CD14-positive monocyte (primary cell): ENCODE measurements around the gene CLDN20. TPM values are rescaled to one million over a fixed set of nuclear protein-coding genes. Genes with fewer than 3 reads are reported as not detected.

Source experiments
- DNase-seq, 3 donors: peaks; one replicate each; pipeline ENCODE4 v3.0.0-alpha.2; 2011 to 2022
- H2AFZ ChIP-seq: 2 replicates; pipeline ENCODE4 v1.6.0; 2012; ENCODE audit warnings: mild to moderate bottlenecking, low read depth, low read length, inconsistent platforms; ENCODE audit not compliant: insufficient read depth, poor library complexity, severe bottlenecking
- H3K27ac ChIP-seq, 2 donors: 1 replicate in 1 of 2; 2 replicates in 1 of 2; pipeline ENCODE4 v1.5.1; 2012 to 2013; ENCODE audit warnings: low read length in 2 of 2, control low read depth in 1 of 2, inconsistent platforms in 1 of 2, low read depth in 1 of 2, mild to moderate bottlenecking in 1 of 2
- H3K27me3 ChIP-seq, 2 donors: one replicate each; pipeline versions ENCODE4 v1.6.0 to v1.6.1; 2011 to 2013; ENCODE audit warnings: low read length in 2 of 2; ENCODE audit not compliant: control insufficient read depth in 2 of 2, insufficient read depth in 2 of 2
- H3K36me3 ChIP-seq, 2 donors: replicated peaks in 1 of 2; 1 replicate in 1 of 2; 2 replicates in 1 of 2; pipeline versions ENCODE4 v1.5.1 to v1.6.1; 2012 to 2013; ENCODE audit warnings: low read length in 2 of 2, control low read depth in 1 of 2, inconsistent platforms in 1 of 2, mild to moderate bottlenecking in 1 of 2; ENCODE audit not compliant: insufficient read depth in 2 of 2, control insufficient read depth in 1 of 2
- H3K4me1 ChIP-seq, 2 donors: 1 replicate in 1 of 2; 2 replicates in 1 of 2; pipeline versions ENCODE4 v1.5.1 to v1.6.1; 2012 to 2013; ENCODE audit warnings: low read length in 2 of 2, control low read depth in 1 of 2, inconsistent platforms in 1 of 2, mild to moderate bottlenecking in 1 of 2, moderate library complexity in 1 of 2; ENCODE audit not compliant: insufficient read depth in 2 of 2, control insufficient read depth in 1 of 2
- H3K4me2 ChIP-seq: replicated peaks from 2 replicates; pipeline ENCODE3; 2012; ENCODE audit warnings: low read length, moderate library complexity, mild to moderate bottlenecking; ENCODE audit not compliant: poor library complexity, severe bottlenecking; ENCODE audit errors: extremely low read depth
- H3K4me3 ChIP-seq, 3 experiments: fragments of 200-600 bp in 1 of 3; sonication (generic) in 1 of 3; replicated peaks in 1 of 3; 1 replicate in 2 of 3; 2 replicates in 1 of 3; pipeline ENCODE4 v1.5.1; 2011 to 2013; ENCODE audit warnings: low read length in 3 of 3, mild to moderate bottlenecking in 3 of 3, control low read depth in 2 of 3, low read depth in 2 of 3, inconsistent platforms in 1 of 3, moderate library complexity in 1 of 3
- H3K79me2 ChIP-seq: 2 replicates; pipeline ENCODE4 v1.6.0; 2012; ENCODE audit warnings: mild to moderate bottlenecking, control low read depth, inconsistent platforms, low read length, moderate library complexity; ENCODE audit not compliant: insufficient read depth
- H3K9ac ChIP-seq: 2 replicates; pipeline ENCODE4 v1.6.0; 2017; ENCODE audit warnings: low read length, mild to moderate bottlenecking; ENCODE audit not compliant: insufficient read depth, poor library complexity, severe bottlenecking
- H3K9me3 ChIP-seq, 2 donors: replicated peaks in 1 of 2; 1 replicate in 1 of 2; 2 replicates in 1 of 2; pipeline versions ENCODE4 v1.5.1 to v1.6.1; 2012 to 2013; ENCODE audit warnings: low read length in 2 of 2, control low read depth in 1 of 2; ENCODE audit not compliant: control insufficient read depth in 1 of 2, insufficient read depth in 1 of 2
- H4K20me1 ChIP-seq: 2 replicates; pipeline ENCODE4 v1.6.0; 2012; ENCODE audit warnings: mild to moderate bottlenecking, low read length, control low read depth, moderate library complexity; ENCODE audit not compliant: insufficient read depth
- H3K27ac Mint-ChIP-seq, 7 donors: one replicate each; pipeline ENCODE4 v1.8.0; 2020; ENCODE audit warnings: mild to moderate bottlenecking in 7 of 7, mixed read lengths in 7 of 7, moderate library complexity in 6 of 7, inconsistent platforms in 2 of 7
- H3K27me3 Mint-ChIP-seq, 3 donors: one replicate each; pipeline ENCODE4 v1.8.0; 2021 to 2022; ENCODE audit warnings: low read depth in 3 of 3, mild to moderate bottlenecking in 3 of 3, mixed read lengths in 3 of 3, moderate library complexity in 3 of 3, inconsistent platforms in 1 of 3
- H3K36me3 Mint-ChIP-seq, 2 donors: one replicate each; pipeline ENCODE4 v1.8.0; 2020; ENCODE audit warnings: mixed read lengths in 2 of 2, inconsistent platforms in 1 of 2, mild to moderate bottlenecking in 1 of 2
- H3K4me1 Mint-ChIP-seq: one replicate; pipeline ENCODE4 v1.8.0; 2020; ENCODE audit warnings: mild to moderate bottlenecking, mixed read lengths
- H3K4me3 Mint-ChIP-seq, 2 donors: one replicate each; pipeline ENCODE4 v1.8.0; 2020; ENCODE audit warnings: mild to moderate bottlenecking in 2 of 2, mixed read lengths in 2 of 2, moderate library complexity in 1 of 2
- H3K9me3 Mint-ChIP-seq, 7 donors: one replicate each; pipeline ENCODE4 v1.8.0; 2020 to 2022; ENCODE audit warnings: mixed read lengths in 7 of 7, mild to moderate bottlenecking in 6 of 7, moderate library complexity in 6 of 7, inconsistent platforms in 2 of 7
- WGBS: methylation state at CpG from one replicate; pipeline ENCODE4 v1.1.5; 2013; ENCODE audit warnings: missing lambda C conversion rate; ENCODE audit not compliant: insufficient coverage; 5-methylcytosine and 5-hydroxymethylcytosine counted together
- intact Hi-C, 2 donors: fragments of 100-400 bp; cut with micrococcal nuclease; formaldehyde crosslinking; loops; one replicate each; pipeline versions ENCODE4 v1.15.0 to v1.15.1; 2023
- polyA plus RNA-seq, 3 donors: library from polyadenylated mRNA; depleted of rRNA in 1 of 3; unstranded in 2 of 3; stranded (reverse) in 1 of 3; fragments of 300-500 nt in 2 of 3; fragments of >200 nt in 1 of 3; fragmentation: Illumina TruSeq in 2 of 3; gene quantifications; 1 replicate in 2 of 3; 2 replicates in 1 of 3; pipeline ENCODE4 v1.2.3, GENCODE V29; 2012 to 2021
- TF ChIP-seq, protein P1 (sequence below): fragments of 200-600 bp; IDR thresholded peaks from one replicate; pipeline ENCODE4 v1.8.0; 2022; ENCODE audit warnings: antibody characterized with exemption, mild to moderate bottlenecking

The CLDN20 gene
- polyA plus RNA-seq, 3 donors = not detected

DNA sequence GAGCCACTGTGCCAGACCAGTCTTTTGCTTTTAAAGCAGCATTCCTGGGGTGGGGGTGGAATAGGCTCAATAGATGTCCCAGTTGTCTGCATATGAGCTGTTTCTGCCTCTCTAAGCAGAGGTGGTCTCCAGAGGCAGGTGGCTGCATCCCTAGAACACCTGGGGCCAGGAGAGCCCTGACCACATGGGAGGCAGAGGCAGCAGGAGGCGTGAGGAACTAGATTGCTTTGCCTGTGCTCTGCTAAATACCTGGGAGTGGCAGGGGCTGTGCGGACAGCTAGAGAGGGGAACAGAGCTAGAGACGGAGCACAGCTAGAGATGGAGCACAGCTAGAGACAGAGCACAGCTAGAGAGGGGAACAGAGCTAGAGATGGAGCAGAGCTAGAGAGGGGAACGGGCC is 29.1 kb upstream of the CLDN20 start:
- H3K27ac Mint-ChIP-seq = peak overlapping the region in 1 of 7 donors; percentile 28

DNA sequence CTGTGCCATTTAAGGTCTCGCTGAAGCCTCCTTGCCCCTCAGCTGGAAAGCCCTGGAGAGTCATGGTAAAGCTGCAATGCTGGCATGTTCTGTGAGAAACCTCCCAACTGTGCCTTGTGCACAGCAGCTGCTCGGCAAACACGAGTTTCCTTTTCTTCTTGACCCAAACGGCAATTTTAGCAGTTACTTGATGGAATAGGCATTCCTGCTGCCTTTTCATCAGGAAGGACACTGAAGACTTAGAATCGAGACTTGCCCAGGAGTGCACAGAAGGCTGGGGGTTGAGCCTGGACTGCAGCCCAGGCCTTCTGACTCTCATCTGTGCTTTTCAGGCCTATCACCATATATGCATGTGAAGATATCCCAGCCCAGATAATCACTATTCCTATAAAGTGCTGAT is 28.7 kb upstream of the CLDN20 start:
- WGBS = 70% methylated on average over 5 of the region's 5 CpGs
- Histone ChIP-seq H3K4me3 (no peak overlapping the region), H2AFZ (no peak overlapping the region), H3K79me2 (no peaks in the 10 kb centered on the region), H3K27ac (no peak overlapping the region), H3K4me1 (no peaks in the 10 kb centered on the region), H4K20me1 (no peaks in the 10 kb centered on the region), H3K9ac (no peak overlapping the region), H3K36me3 (no peaks in the 10 kb centered on the region), H3K4me2 (no peak overlapping the region), H3K27me3 (no peaks in the 10 kb centered on the region), H3K9me3 (peaks cover 0 to 8% of the 10 kb centered on the region in 2 donors)
- no peak for DNase-seq
- TF ChIP-seq, protein P1, sequence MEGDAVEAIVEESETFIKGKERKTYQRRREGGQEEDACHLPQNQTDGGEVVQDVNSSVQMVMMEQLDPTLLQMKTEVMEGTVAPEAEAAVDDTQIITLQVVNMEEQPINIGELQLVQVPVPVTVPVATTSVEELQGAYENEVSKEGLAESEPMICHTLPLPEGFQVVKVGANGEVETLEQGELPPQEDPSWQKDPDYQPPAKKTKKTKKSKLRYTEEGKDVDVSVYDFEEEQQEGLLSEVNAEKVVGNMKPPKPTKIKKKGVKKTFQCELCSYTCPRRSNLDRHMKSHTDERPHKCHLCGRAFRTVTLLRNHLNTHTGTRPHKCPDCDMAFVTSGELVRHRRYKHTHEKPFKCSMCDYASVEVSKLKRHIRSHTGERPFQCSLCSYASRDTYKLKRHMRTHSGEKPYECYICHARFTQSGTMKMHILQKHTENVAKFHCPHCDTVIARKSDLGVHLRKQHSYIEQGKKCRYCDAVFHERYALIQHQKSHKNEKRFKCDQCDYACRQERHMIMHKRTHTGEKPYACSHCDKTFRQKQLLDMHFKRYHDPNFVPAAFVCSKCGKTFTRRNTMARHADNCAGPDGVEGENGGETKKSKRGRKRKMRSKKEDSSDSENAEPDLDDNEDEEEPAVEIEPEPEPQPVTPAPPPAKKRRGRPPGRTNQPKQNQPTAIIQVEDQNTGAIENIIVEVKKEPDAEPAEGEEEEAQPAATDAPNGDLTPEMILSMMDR = no peak
- H3K36me3 Mint-ChIP-seq = no peaks in the 10 kb centered on the region
- peaks cover 1 to 10% (median 6%) of the 10 kb centered on the region in 7 donors for H3K9me3 Mint-ChIP-seq
- H3K27me3 Mint-ChIP-seq = peaks cover 0 to 2% (median 1%) of the 10 kb centered on the region in 3 donors
- intact Hi-C loops = no loop called here
- H3K27ac Mint-ChIP-seq = peak overlapping the region in 1 of 7 donors; percentile 28
- H3K4me3 Mint-ChIP-seq = no peak overlapping the region
- H3K4me1 Mint-ChIP-seq = no peaks in the 10 kb centered on the region

More for the DNA sequence above, 29.1 kb upstream of the CLDN20 start:
- H3K4me3 Mint-ChIP-seq = no peak overlapping the region
- no peaks in the 10 kb centered on the region for H3K4me1 ChIP-seq
- H3K79me2 ChIP-seq = no peaks in the 10 kb centered on the region
- H3K9me3 ChIP-seq = peaks cover 0 to 9% of the 10 kb centered on the region in 2 donors
- peaks cover 0 to 2% (median 1%) of the 10 kb centered on the region in 3 donors for H3K27me3 Mint-ChIP-seq
- H3K4me3 ChIP-seq = no peak overlapping the region
- H3K9ac ChIP-seq = no peak overlapping the region
- DNase-seq = no peak
- H3K4me2 ChIP-seq = no peak overlapping the region
- no peak overlapping the region for H3K27ac ChIP-seq
- no peaks in the 10 kb centered on the region for H3K27me3 ChIP-seq
- TF ChIP-seq, protein P1 = no peak
- intact Hi-C loops = no loop called here
- no peaks in the 10 kb centered on the region for H4K20me1 ChIP-seq
- H3K36me3 ChIP-seq = no peaks in the 10 kb centered on the region
- H3K4me1 Mint-ChIP-seq = no peaks in the 10 kb centered on the region
- H2AFZ ChIP-seq = no peak overlapping the region
- WGBS = 95% methylated on average over 4 of the region's 4 CpGs
- H3K9me3 Mint-ChIP-seq = peaks cover 3 to 14% (median 9%) of the 10 kb centered on the region in 7 donors
- H3K36me3 Mint-ChIP-seq = no peaks in the 10 kb centered on the region
